Stimulated activated CD8-positive, alpha-beta memory T cell treated with anti-CD3 and anti-CD28 coated beads, Interleukin-7, amount 100 ng/mL, for 4 hours (primary cell): ENCODE measurements around the gene MGAT4C.
"Not testable (repeated sequence)": the region's sequence is repeated elsewhere in the genome, so short reads cannot be mapped to it uniquely, and the experiment has no call there.

Experiments used
- DNase-seq, 2 donors: peaks; one replicate each; pipeline ENCODE4 v3.0.0-alpha.2; 2020; ENCODE audit warnings: low read depth in 2 of 2

Gene MGAT4C

GRCh38 chr12:86134561-86134960, 121.6 kb downstream of the MGAT4C start:
- no peak for DNase-seq

- not testable (repeated sequence) for DNase-seq
Observed at GRCh38 chr12:86126900-86127299, 129.3 kb downstream of the MGAT4C start.

- no peak for DNase-seq
Observed at GRCh38 chr12:86122846-86123468, 133.2 kb downstream of the MGAT4C start.

GRCh38 chr12:86118161-86118560, 138.0 kb downstream of the MGAT4C start:
- DNase-seq: no peak

GRCh38 chr12:86117711-86118110, 138.5 kb downstream of the MGAT4C start:
- DNase-seq: no peak

GRCh38 chr12:86104087-86104486, 152.1 kb downstream of the MGAT4C start:
- DNase-seq: no peak

- no peak for DNase-seq
Observed at GRCh38 chr12:86097161-86097560, 159.0 kb downstream of the MGAT4C start.

- DNase-seq: no peak
Observed at GRCh38 chr12:86091681-86092080, 164.5 kb downstream of the MGAT4C start.

GRCh38 chr12:86081843-86082242, 174.3 kb downstream of the MGAT4C start:
- DNase-seq: no peak

GRCh38 chr12:86059052-86059451, 197.1 kb downstream of the MGAT4C start:
- DNase-seq: not testable (repeated sequence)

- DNase-seq: no peak
Observed at GRCh38 chr12:86057092-86057845, 198.9 kb downstream of the MGAT4C start.

GRCh38 chr12:86052921-86053320, 203.3 kb downstream of the MGAT4C start:
- DNase-seq: no peak

- DNase-seq: no peak
Observed at GRCh38 chr12:86050010-86050409, 206.2 kb downstream of the MGAT4C start.

- DNase-seq: no peak
Observed at GRCh38 chr12:86044396-86044795, 211.8 kb downstream of the MGAT4C start.

GRCh38 chr12:86042062-86042461, 214.1 kb downstream of the MGAT4C start:
- DNase-seq: no peak

- DNase-seq: no peak
Observed at GRCh38 chr12:86018361-86018760, 237.8 kb downstream of the MGAT4C start.

- DNase-seq: no peak
Observed at GRCh38 chr12:86015026-86015425, 241.2 kb downstream of the MGAT4C start.

GRCh38 chr12:86006727-86007126, 249.5 kb downstream of the MGAT4C start:
- DNase-seq: no peak

GRCh38 chr12:85998074-85998473, 258.1 kb downstream of the MGAT4C start:
- DNase-seq: no peak

GRCh38 chr12:85996280-85996679, 259.9 kb downstream of the MGAT4C start:
- no peak for DNase-seq

- no peak for DNase-seq
Observed at GRCh38 chr12:85993746-85994145, 262.4 kb downstream of the MGAT4C start.

GRCh38 chr12:85985996-85986395, 270.2 kb downstream of the MGAT4C start:
- no peak for DNase-seq

- DNase-seq: no peak
Observed at GRCh38 chr12:85983601-85984000, 272.6 kb downstream of the MGAT4C start.
